K562 (cell line): ENCODE measurements around the gene P2RX3. TPM values are rescaled to one million over a fixed set of nuclear protein-coding genes. Genes with fewer than 3 reads are reported as not detected.

Experiments
- ARID4B ChIP-seq: sonication (generic); formaldehyde crosslinking; IDR thresholded peaks from 2 replicates; pipeline ENCODE4 v1.8.0; 2022; ENCODE audit warnings: mild to moderate bottlenecking, missing genetic modification reagents
- ATF7 ChIP-seq: fragments of 450-650 bp; IDR thresholded peaks from 2 replicates; pipeline ENCODE4 v1.7.1; 2014; ENCODE audit warnings: mild to moderate bottlenecking, moderate library complexity
- CBX3 ChIP-seq, 2 experiments: IDR thresholded peaks; 1 replicate in 1 of 2; 2 replicates in 1 of 2; pipeline ENCODE4 v1.6.1; 2012; ENCODE audit warnings: inconsistent platforms in 2 of 2, low read length in 2 of 2, borderline replicate concordance in 1 of 2, control low read depth in 1 of 2
- E2F6 ChIP-seq, 2 experiments: IDR thresholded peaks; 2 replicates each; pipeline ENCODE4 v1.6.1; 2011; ENCODE audit warnings: borderline replicate concordance in 1 of 2, control low read depth in 1 of 2, low read depth in 1 of 2, low read length in 1 of 2, mild to moderate bottlenecking in 1 of 2, mixed read lengths in 1 of 2, moderate library complexity in 1 of 2; ENCODE audit not compliant: insufficient read depth in 1 of 2, insufficient read length in 1 of 2, poor library complexity in 1 of 2, severe bottlenecking in 1 of 2; ENCODE audit errors: extremely low read depth in 1 of 2
- FOXA3 ChIP-seq, 2 experiments: fragments of 450-650 bp in 1 of 2; sonication (generic) in 1 of 2; formaldehyde crosslinking; IDR thresholded peaks in 1 of 2; conservative IDR thresholded peaks in 1 of 2; 2 replicates each; pipeline versions ENCODE4 v1.4.0 to v1.8.0; 2020 to 2022; ENCODE audit warnings: mild to moderate bottlenecking in 2 of 2, missing genetic modification reagents in 1 of 2
- HEY1 ChIP-seq: fragments of 250-450 bp; sonication (Bioruptor Pico); IDR thresholded peaks from 2 replicates; pipeline ENCODE4 v1.5.0; 2020; ENCODE audit warnings: mild to moderate bottlenecking, moderate library complexity, borderline replicate concordance
- KDM4B ChIP-seq, 2 experiments: fragments of 450-650 bp in 1 of 2; sonication (generic) in 1 of 2; IDR thresholded peaks; 2 replicates each; pipeline ENCODE4 v1.6.1; 2016 to 2017; ENCODE audit warnings: borderline replicate concordance in 2 of 2, antibody characterized with exemption in 1 of 2, low read depth in 1 of 2, mild to moderate bottlenecking in 1 of 2
- MIER1 ChIP-seq: fragments of 450-650 bp; IDR thresholded peaks from 2 replicates; pipeline ENCODE4 v1.6.1; 2016; ENCODE audit warnings: antibody characterized with exemption, mild to moderate bottlenecking, low read depth
- MLLT1 ChIP-seq, 2 experiments: fragments of 450-650 bp; IDR thresholded peaks; 2 replicates each; pipeline ENCODE4 v1.6.1; 2016
- NCOR1 ChIP-seq: fragments of 450-650 bp; IDR thresholded peaks from 2 replicates; pipeline ENCODE4 v1.6.1; 2016; ENCODE audit warnings: mild to moderate bottlenecking, moderate library complexity
- PURB ChIP-seq: sonication (generic); formaldehyde crosslinking; IDR thresholded peaks from 2 replicates; pipeline ENCODE4 v1.9.0; 2021; ENCODE audit warnings: low read depth, mild to moderate bottlenecking, missing genetic modification reagents
- RBM39 ChIP-seq: fragments of 200-400 bp; formaldehyde crosslinking; optimal IDR thresholded peaks from 2 replicates; pipeline ENCODE3; 2018; ENCODE audit warnings: low read depth, low read length
- RNF2 ChIP-seq: sonication (generic); IDR thresholded peaks from 2 replicates; pipeline ENCODE4 v1.6.1; 2016
- SP1 ChIP-seq: sonication (generic); formaldehyde crosslinking; IDR thresholded peaks from 2 replicates; pipeline ENCODE4 v1.8.1; 2022; ENCODE audit warnings: mild to moderate bottlenecking, missing genetic modification reagents
- TFAP4 ChIP-seq: sonication (generic); formaldehyde crosslinking; IDR thresholded peaks from 2 replicates; pipeline ENCODE4 v1.8.0; 2022; ENCODE audit warnings: missing genetic modification reagents, mild to moderate bottlenecking, moderate library complexity, borderline replicate concordance
- U2AF1 ChIP-seq: fragments of 200-400 bp; formaldehyde crosslinking; optimal IDR thresholded peaks from 2 replicates; pipeline ENCODE3; 2017; ENCODE audit warnings: mild to moderate bottlenecking, low read depth, low read length, moderate library complexity
- ZBTB1 ChIP-seq: sonication (generic); formaldehyde crosslinking; IDR thresholded peaks from 2 replicates; pipeline ENCODE4 v1.8.1; 2023; ENCODE audit warnings: missing genetic modification reagents, low read depth, mild to moderate bottlenecking, borderline replicate concordance
- ZNF184 ChIP-seq: sonication (generic); formaldehyde crosslinking; IDR thresholded peaks from 2 replicates; pipeline ENCODE4 v1.5.0; 2020; ENCODE audit warnings: missing genetic modification reagents
- polyA plus RNA-seq, 8 experiments: library from polyadenylated mRNA; depleted of rRNA in 4 of 8; stranded (reverse) in 5 of 8; unstranded in 3 of 8; fragments of >200 nt; fragmentation: Nextera tagmentation in 2 of 8; fragmentation: Illumina TruSeq in 1 of 8; extraction: Ambion mirVana in 2 of 8; extraction: Trizol in 1 of 8; gene quantifications; 2 replicates each; pipeline versions ENCODE4 v1.2.1 to v1.2.3, GENCODE V29; 2011 to 2014; ENCODE audit warnings: inconsistent platforms in 1 of 8, missing spikeins in 1 of 8
- total RNA-seq, 7 experiments: library from RNA; depleted of rRNA in 6 of 7; stranded (reverse); fragments of >200 nt in 6 of 7; fragmentation: Illumina TruSeq in 2 of 7; extraction: Trizol in 2 of 7; gene quantifications; 2 replicates each; pipeline versions ENCODE4 v1.2.1 to v1.2.3, GENCODE V29; 2011 to 2021; ENCODE audit warnings: low replicate concordance in 1 of 7

P2RX3 gene
- total and polyA plus RNA-seq, 9 of the 15 experiments (the other 6 are each of a cell fraction or from before 2014, with no cell fraction given): not detected

- TF ChIP-seq ARID4B (CRISPR knock-in tag) (no peak), U2AF1 (no peak), NCOR1 (peak; percentile 65; the same call in 1 of the 2 replicates), RBM39 (no peak), PURB (CRISPR knock-in tag) (no peak), SP1 (CRISPR knock-in tag) (0 out of 2 replicates have a peak, but pooled peaks have one; percentile 19), TFAP4 (CRISPR knock-in tag) (no peak), CBX3 (IDR thresholded peaks at IDR 0.05; ENCODE audit: borderline replicate concordance in 1 of 2, low read length in 2 of 2) (no peak), KDM4B (IDR thresholded peaks at IDR 0.05; ENCODE audit: borderline replicate concordance in 2 of 2, low read depth in 1 of 2) (no peak), FOXA3 (CRISPR knock-in tag; conservative IDR thresholded peaks at IDR 0.05 in 1 of 2, IDR thresholded peaks at IDR 0.05 in 1 of 2) (no peak), E2F6 (IDR thresholded peaks at IDR 0.05; ENCODE audit: borderline replicate concordance in 1 of 2, extremely low read depth in 1 of 2, insufficient read depth in 1 of 2, insufficient read length in 1 of 2, low read depth in 1 of 2, low read length in 1 of 2, poor library complexity in 1 of 2, severe bottlenecking in 1 of 2) (no peak), MLLT1 (IDR thresholded peaks at IDR 0.05) (no peak), ZNF184 (CRISPR knock-in tag) (no peak), MIER1 (no peak), HEY1 (no peak), ATF7 (peak; percentile 44; the same call in 1 of the 2 replicates), RNF2 (peak; percentile 50; the same call in 1 of the 2 replicates), ZBTB1 (CRISPR knock-in tag) (no peak)
Observed at GRCh38 chr11:57321388-57322255, 16.5 kb upstream of the P2RX3 start (continued).
